GM18511 (cell line): ENCODE measurements around the gene MYORG.

ENCODE experiments used
- ATAC-seq: cut with Tn5 transposase; IDR thresholded peaks from one replicate; pipeline ENCODE4 v1.9.1; 2021; ENCODE audit warnings: mild to moderate bottlenecking, moderate library complexity; ENCODE audit not compliant: unreplicated experiment

MYORG gene

DNA sequence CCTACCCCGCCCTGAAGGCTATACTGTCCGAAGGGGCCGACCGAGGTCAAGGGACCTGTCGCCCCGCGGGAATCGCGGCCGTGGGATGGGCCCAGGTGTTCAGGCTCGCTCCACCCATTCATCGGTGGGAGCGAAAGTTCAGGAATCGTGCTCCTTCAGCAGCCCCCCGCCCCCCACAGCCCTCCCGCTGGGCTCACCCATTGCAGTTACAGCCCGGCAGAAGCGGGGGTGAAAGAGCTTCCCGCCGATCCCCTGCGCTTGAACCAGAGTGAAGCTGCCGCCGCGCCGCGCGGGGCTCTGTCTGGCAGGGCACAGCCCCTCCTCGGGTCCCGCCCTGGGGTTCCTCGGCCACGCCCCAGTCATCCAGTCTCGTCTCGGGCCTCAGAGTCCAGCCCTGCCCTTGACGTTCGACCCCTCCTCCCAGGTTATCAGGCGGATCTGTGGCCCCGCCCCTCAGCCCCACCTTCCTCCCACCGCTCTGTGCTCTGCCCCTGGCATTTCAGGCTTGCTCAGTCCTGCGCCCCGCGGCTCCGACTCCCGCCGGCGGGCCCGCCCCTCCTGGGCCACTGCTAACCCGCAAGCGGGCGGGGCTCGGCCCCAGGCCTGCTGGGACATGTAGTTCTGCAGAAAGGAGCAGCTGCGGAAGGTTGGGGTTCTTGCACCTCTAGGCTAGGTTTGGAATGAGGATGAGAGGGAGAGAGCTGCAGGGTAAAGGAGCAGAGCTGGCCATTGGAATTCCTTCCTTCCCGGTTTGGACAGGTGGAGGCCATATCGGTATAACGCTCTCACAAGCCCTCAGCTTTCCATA lies at the start of gene MYORG:
Gene MYORG (minus strand): TSS at position 303 of the 808 bp plus-strand sequence. CDS start 3,955 bp downstream, outside the sequence.
- ATAC-seq, result peak; percentile 87

DNA sequence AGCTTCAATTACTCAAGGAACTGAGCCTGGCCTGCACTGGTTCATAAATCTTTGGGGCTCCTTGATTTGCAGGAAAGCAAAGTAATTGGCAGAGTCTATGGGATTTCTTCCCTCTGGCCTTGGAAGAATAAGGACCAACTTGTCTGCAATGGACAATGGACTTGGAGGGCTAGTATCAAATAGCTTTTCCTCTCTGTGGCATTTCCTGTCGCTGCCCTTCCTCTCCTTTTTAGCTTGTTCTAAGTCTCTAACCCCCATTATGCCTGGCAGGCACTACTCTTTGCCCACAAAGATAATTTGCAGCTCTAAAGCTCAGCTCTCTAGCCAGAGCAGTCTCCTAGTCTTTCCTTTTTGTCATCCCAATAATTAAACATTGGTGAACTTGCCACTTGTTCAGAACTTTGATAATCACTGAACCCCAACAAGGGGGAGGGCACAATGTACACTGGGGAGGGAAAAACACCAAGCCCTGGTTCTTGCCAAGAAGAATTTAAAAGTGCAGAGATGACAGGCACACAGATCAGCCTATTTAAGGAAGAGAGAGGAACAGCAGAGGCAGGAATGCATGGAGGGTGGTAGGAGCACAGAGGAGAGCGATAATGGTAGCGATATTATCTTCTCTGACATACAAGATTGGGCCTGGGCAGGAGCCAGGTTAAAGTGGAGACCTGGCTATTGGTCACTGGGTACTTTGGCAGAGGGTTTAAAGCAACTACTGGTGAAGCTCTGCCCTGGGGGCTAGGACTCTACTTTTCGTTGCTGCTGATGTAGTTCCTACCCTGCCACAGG lies 43.2 kb upstream of the MYORG start:
- no peak for ATAC-seq

DNA sequence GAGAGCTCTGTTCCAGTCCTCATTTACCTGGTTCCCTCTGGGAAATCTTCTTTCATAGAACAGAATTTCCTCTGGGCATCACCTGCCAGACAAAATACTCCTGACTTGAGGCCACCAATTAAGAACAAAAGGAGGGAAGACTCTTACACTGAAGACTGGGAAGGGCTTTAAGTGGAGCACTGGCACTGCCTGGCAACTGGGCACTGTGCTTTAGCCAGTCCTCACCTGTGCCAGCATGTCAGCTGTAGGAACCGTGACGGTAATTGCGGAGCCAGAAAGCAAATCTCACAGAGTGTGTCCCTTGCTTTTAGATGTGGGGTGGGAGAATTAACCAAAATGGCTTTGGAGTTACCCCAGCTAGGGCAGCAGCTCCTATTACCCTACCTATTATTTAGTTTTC lies 41.0 kb upstream of the MYORG start:
- ATAC-seq, result no peak

DNA sequence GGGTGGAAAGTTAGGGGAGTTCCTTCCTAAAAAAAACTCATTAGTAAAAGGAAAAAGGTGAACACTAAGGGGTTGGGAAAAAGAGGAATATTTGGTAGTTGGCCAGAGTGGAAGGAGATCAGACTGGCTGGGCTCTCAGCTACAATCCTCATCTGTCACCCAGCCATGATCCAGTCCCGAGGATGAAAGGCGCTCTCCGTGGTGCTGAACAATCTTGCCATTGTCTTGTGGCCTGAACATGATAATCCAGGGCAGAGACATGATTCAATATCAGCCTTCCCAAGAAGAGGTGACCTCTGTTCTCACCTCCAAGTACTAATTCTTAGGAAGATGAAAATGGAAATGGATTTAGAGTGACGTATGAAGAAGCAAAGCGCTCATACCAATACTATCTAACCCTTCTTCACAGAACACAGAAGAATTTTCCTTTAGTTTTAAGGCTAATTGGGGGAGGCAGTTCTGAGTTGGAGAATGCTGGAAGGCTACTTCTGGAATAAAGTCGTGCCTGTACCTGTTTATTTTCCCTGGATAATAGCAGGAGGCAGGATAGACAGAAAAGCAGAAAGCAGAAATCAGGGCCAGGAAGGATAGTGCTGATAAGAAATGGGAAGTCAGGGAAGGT lies 36.6 kb upstream of the MYORG start:
- ATAC-seq, result no peak

DNA sequence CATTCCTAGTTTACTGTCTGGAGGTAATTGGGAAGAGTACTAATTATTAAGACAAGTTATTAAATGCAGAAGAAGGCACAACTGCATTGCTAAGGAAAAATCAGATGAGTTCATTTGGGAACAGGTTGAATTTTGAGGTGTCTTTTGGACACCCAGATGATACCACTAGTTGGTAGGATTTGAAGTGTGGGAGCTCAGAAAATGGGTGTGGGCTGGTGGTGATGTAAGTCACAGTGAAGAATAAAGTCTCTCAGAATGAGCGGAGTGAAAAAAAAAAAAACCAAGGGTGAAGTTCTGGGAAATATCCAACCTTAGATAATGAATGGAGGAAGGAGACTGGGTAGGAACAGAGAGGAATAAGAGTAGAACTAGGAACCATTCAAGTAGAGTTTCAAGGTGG lies 35.6 kb upstream of the MYORG start:
- ATAC-seq, result no peak

DNA sequence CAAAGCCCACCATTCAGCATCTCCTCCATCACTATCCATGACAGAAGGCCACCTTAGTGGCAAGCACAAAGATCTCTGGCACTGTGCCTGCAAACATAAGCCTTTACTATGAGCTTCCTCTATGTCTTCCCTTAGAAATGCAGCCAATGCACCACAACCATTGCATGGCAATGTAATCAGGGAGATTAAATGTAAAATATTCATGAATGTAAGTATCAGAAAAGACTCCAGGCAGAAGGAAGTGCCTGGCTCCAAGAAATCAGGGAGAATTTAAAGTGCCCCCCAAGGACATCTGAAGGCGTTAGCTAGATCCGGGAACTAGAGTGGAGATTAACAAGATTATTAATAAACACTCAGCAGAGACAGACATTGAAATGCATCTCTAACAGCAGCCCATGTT lies 32.5 kb upstream of the MYORG start:
- ATAC-seq, result no peak

DNA sequence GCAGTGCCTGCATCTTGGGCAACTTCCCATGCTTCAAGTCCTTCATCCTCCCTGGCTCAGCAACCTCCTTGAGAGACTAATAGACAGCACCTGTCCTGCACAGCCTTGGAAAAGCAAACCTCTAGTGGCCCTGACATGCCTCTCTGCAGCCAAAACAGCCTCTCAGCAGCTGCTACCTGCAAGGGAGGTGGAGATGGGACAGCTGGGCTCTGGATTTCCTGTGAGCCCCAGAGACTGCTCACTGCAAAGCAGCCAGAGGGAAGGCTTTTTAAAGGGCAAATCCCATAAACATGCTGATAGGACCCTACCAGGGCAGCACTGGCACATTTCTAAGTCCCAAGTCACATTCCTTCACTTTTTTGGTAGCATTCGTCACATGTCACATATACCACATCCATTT lies 31.5 kb upstream of the MYORG start:
- ATAC-seq, result no peak

DNA sequence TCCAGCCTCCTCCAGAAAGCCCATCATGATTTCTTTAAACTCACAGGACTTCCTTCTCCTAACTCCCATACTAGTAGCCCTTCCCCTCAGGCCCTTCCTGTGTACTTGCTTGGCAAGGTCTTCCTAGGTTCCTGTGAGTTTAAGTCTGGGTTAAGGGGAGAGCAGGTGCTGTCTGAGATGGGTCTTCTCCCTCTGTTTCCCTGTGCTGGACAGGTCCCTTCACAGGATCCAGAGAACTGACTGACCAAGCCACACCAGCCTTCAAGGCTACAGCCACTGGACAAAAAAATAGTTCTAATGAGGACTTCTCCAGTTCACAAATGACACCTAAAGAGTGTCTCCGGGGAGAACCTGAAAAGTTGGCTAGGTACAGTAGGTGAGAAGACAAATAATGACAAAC lies 29.5 kb upstream of the MYORG start:
- ATAC-seq, result no peak

DNA sequence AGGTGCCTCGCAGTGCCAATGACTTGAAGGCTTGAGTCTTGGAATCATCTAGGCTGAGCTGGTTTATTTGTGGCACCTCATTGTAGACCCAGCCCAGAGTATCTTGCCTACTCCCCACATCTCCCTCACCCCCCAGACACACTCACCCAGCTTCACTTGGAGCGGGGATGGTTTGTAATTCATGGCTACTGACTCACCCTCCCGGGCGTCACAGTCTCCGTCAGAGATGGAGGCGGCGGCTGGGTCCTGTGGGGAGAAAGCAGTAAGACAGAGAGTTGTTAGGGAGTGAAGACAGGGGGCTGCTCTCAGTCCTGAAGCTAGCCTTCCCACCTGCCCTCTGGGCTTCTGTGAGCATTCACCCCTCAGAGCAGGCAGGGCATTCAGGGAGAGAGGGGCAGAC lies 29.0 kb upstream of the MYORG start:
- no peak for ATAC-seq

DNA sequence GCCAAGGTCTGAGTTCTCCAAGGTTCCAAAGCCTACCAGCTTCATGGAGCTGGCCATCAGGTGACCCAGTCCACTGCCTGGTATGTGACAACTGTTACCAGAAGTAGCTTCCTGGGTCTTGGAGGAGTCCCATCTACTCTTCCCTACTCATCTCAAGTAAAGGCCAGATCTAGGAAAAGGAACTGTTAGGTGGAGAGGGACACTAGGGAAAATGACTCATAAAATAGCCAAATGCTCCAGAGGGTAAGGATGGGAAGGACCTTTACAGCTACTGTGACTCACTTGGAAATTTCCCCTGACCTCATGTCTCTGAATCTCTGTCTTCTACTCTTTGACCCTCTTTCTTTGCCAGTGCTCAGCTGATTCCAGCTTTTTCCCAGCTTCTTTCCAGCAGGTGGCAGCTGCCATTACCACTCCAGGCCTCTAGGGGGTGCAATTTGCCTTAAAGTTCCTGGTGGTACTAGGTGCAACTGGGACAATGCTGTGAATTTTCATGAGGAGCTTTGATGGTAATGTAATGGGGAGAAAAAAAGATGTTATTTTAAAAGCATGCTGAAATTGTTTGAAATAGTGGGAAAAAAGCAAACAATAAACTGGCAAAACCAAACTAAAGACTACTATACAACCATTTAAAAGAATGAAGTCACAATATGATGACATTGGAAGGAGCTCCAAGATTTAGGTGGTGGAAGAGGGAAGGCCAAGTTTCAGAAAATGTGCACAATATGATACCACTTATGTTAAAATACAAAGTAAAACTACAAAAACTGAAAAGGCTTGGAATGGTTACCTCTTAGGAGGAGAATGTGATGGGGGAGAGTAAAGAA lies 27.1 kb upstream of the MYORG start:
- ATAC-seq, result no peak

DNA sequence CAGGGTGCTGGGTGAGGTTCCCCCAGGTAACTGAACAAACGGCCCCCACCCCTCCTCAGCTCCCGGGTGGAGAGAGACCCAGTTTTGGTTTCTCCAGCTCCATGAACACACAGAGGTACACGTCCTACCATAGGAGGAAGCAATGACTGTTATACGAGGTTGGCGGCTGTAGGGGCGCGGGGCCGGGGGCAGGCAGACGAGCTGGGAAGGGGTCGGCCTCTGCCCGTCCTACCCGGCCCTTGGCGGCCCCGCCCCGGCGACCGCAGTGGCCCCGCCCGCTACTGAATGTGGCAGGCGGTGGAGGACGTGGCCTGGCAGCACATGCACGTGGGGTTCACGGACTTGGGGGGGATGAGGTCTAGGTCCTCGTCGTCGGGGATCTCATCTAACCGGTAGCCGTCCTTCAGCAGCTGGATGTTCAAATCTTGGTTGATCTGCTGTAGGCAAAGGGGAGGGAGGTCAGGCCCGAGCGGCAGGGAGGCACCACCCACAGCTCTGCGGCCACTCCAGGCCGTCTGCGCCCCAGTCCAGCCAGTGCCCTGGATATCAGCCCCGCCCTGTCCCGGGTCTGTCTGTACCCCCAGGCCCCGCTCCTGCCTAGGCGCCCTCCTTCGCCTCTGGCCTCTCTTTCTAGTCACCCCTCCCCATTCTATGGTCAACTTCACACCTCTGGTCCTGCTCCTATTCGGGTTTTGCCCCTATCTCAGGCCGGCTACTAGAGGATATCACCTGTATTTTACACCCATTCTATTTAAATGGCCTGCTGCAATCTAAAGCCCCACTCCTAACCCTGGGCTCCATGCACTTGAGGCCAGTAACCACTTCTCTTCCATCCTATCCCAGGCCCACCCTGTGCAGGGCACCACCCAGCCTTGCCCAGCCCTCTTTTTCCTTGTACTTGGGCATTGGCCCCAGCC lies 24.2 kb upstream of the MYORG start:
- no peak for ATAC-seq

DNA sequence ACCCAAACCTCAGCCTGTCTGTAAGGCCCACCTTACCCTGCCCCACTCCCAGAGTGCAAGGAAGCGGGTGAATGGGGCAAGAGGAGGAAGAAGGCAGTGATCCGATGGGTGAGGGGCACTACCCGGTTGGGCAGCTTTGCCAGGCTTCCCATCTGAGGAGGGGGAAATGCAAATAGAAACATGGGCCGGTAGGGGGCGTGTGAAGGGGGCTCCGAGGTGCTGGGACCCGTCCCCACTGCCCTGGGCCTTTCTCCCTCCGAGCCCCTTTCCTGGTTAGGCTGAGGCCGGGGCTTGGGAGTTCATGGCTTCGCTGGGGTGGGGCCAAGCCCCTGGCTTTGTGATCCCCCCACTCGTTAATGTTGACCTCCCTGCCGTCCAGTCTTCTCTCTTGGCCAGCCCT lies 23.6 kb upstream of the MYORG start:
- ATAC-seq, result no peak

DNA sequence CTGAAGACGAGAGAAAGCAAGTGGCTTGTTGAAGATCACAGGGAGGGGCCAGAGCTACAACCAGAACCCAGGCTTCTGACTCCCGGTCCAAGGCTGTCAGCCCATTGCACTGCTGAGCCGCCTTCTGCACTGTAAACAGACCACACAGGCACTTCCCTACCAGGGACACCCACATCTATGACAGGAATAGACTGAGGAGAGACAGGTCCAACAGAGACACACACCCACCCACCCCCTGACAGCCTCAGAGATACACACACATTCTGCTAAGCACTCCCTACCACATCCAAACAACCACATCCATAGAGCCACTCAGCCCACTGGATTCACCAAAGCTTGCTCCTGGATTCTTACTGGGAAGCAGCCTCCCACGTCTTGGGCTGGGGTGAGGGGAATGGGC lies 23.0 kb upstream of the MYORG start:
- no peak for ATAC-seq

DNA sequence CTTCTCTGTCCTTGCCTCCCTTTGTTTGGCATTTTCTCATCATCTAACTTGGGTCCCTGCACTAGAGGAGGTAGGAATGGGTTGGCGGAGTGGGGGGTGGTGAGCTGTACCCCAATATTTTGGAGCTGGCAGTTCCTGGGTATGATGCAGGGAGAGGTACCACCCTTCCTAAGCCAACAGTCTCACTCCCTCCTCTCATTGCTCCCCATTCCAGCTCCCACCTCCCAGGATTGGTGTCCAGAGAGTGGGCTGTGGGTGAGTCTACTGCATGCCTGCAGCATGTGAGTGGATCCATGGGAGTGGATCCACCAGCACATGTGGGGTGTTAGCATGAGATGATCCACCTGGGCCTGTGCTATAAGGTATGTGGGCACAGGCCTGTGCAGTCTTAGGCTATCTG lies 22.2 kb upstream of the MYORG start:
- ATAC-seq, result no peak

DNA sequence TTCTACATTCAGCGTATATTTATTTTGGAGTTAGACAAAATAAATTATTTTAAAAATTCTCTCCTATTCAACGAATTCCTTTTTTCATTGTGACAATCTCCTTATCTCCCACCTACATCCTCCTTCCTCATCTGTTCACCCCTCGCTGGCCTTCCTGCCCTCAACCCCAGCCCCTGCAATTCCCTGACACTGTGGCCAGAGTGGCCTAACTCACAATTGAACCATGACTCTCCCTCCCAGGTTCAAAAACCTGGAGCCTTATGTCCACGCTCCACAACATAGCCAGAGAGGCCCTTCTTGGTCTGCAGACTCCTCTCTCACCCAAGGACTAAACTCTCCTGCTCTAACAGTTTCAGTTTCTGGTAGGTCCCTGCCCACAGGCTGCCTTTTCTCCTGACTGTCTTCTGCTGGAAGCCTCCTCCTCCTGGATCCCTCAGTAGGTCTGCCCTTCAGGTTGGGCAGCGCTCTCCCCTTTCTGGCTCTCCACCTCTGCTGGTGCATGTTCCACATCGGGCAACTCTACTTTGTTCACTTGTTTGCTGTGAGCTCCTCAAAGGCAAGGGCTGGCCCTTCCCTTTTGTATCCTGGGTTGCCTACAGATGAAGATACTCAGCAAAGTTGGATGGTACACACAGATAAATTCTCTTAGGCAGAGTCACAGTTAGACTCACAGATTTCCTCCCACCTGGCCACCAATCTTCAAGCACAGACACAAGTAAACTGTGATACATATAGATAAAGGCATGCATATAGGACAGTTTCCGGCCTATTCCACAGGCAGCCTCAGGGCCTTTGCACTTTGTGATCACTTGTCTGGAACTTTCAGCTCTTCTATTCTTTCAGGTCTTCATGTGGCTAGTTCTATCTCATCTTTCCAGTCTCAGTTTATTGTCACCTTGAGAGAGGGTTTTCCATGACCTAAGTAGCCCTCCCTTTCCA lies 19.8 kb upstream of the MYORG start:
- ATAC-seq, result no peak

DNA sequence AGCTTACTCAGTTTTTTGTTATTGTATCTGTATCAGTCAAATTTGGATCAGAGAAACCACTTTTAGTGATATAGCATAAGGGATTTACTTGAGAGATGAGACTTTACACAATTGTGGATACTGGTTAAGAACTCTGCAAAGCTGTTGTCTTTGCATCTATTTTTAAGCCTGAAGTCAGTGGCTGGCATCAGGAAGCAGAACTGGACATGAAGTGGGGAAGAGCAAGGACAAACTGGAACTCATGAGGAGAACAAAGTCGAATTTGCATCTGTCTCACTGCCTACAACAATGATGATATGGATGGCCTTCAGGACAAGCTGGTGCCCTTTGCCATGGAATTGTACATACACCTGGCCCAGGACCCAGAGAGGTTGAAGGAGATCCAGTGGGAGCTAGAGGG lies 15.8 kb upstream of the MYORG start:
- ATAC-seq, result no peak

DNA sequence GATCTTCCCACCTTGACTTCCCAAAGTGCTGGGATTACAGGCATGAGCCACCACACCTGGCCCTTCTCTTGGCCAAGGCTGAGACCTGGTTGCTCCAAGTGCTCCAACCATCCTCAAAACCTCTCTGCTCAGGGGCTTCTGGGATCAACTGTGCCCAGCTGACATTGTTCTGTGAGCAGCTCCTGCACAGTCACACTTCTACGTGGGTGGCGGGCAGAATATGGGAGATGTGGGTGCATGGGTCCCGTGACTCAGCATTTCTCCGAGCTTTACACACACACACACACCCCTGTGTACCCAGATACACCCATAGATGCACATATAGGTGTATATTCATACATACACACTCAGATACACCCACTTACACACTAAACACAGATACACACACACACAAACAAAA lies 10.5 kb upstream of the MYORG start:
- ATAC-seq, result no peak

DNA sequence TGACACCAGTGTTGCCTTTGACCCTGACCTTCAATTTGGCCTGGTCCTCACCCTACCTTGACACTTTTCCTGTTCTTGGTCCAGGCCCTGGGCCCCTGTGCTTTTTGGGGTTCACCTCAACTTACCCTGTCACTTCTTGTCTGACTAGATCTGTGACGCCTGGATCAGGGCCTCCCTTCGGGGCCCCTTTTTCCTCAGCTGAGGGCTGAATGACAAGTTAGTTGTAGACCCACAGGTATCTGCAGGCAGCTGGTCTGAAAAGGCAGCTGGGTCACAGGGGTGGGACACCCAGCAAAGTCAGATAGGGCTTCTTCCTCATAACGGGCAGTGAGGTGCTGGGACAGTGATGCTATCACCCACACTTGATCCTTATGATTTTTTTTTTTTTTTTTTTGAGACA lies 10.0 kb upstream of the MYORG start:
- ATAC-seq, result no peak
